Measurements from ENCODE around the gene TOP2A.
"Not testable (repeated sequence)": the region's sequence is repeated elsewhere in the genome, so short reads cannot be mapped to it uniquely, and the experiment has no call there.

TOP2A gene

DNA sequence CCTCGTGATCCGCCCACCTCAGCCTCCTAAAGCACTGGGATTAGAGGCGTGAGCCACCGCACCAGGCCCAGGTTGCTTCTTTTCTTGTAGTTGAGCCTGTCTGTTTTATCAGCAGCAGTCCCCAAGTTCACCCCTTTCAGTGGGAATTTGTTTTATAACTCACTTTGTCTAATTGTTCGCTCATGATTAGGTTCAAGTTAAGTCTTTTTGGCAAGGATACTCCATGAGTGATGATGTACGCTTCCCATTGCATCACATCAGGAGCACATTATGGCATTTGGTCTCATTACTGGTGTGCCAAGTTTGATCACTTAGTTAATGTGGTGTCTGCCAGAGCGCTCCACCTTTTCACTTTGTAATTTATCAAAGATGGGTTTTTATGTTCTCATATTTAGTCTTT, 38.7 kb downstream of the TOP2A start:
- DNase-seq (ENCODE audit: low read depth, low spot score): no peak

DNA sequence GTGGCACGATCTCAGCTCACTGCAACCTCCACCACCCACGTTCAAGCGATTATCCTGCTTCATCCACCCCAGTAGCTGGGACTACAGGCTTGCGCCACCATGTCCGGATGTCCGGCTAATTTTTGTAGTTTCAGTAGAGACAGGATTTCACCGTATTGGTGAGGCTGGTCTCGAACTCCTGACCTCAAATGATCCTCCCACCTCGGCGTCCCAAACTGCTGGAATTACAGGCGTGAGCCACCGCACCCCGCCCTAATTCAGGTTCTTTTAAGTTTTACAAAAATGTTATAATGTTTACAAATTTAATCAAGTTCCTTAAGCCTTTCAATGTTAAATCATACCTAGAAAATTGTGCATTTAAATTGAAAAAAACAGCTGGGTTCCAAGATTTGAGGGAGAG, 39.9 kb downstream of the TOP2A start:
- no peak for DNase-seq (ENCODE audit: low read depth, low spot score)

DNA sequence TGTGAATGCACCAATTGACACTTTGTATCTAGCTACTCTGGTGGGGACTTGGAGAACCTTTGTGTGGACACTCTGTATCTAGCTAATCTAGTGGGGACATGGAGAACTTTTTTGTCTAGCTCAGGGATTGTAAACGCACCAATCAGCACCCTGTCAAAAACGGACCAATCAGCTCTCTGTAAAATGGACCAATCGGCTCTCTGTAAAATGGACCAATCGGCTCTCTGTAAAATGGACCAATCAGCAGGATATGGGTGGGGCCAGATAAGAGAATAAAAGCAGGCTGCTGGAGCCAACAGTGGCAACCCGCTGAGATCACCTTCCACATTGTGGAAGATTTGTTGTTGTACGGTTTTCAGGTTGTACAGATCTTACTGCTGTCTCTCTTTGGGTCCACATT, 41.2 kb downstream of the TOP2A start:
- not testable (repeated sequence) for DNase-seq (ENCODE audit: low read depth, low spot score)

DNA sequence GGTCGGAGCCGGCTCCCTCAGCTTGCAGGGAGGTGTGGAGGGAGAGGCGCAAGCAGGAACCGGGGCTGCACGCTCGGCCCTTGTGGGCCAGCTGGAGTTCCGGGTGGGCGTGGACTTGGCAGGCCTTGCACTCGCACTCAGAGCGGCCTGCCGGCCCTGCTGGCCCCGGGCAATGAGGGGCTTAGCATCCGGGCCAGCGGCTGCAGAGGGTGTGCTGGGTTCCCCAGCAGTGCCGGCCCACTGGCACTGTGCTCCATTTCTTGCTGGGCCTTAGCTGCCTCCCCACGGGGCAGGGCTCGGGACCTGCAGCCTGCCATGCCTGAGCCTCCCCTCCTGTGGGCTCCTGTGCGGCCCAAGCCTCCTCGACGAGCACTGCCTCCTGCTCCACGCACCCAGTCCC, 41.9 kb downstream of the TOP2A start:
- DNase-seq (ENCODE audit: low read depth, low spot score): not testable (repeated sequence)

DNA sequence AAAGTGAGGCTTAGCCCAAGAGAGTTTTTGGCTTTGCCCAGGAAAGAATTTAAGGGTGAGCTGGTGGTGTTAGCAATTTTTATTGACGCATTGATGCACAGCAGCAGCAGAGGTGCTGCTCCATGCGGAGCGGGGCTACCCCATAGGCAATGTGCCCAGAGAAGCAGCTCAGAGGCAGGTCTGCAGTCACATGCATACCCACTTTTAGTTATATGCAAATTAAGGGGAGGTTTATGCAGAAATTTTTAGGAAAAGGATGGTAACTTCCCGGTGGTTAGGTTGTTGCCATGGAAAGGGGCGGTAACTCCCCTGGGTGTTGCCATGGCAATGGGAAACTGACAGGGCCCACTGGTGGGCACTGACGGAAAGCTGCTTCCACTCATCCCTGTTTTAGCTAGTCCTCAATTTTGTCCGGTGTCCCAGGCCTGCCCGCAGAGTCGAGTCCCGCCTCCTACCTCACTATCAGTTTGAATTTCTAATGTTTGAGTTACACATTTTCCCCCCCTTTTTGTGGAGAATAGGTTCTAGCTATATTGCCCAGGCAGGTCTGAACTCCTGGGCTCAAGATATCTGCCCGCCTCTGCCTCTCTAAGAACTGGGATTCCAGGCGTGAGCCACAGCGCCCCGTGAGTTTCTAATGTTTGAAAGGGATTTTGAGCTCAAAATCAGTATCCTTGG, 42.7 kb downstream of the TOP2A start:
- DNase-seq (ENCODE audit: low read depth, low spot score): no peak

DNA sequence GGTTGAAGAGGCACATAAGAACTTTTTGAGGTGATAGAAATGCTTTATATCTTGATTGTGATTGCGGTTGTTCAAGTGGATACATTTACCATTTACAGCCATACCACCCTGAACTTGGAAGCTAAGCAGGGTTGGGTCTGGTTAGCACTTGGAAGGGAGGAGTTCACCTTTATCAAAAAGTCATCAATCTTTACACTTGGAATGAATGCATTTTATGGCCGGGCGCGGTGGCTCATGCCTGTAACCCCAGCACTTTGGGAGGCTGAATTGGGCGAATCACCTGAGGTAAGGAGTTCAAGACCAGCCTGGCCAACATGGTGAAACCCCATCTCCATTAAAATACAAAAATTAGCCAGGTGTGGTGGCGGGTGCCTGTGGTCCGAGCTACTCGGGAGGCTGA, 43.7 kb downstream of the TOP2A start:
- no peak for DNase-seq (ENCODE audit: low read depth, low spot score)

DNA sequence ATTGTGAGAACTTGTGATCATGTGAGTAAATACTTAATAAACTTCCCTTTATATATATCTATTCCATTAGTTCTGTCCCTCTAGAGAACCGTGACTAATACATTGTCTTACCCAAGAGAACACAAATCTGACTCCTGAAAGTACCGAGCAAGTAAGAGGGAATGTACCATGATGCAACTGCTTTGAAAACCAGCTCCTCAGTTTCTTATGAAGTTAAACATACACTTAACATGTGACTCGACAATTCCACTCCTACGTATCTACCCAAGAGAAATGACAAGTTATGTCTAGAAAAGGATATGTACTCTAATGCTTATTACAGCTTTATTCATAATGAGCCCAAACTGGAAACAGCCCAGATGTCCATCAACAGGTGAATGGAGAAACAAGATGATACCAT, 44.4 kb downstream of the TOP2A start:
- DNase-seq (ENCODE audit: low read depth, low spot score): no peak

DNA sequence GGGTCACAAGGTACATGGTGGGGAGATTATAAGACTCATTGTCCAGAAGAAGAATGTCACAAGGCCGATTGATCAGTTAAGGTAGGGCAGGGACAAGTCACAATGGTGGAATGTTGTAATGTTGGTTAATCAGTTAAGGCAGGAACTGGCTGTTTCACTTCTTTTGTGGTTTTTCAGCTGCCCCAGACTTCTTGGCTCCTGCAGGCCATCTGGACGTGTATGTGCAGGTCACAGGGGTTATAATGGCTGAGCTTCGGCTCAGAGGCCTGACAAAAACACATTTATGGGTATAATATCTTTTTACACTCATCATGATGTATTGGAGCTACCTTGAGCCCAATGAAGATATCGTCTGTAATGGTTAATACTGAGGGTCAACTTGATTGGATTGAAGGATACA, 45.1 kb downstream of the TOP2A start:
- not testable (repeated sequence) for DNase-seq (ENCODE audit: low read depth, low spot score)

DNA sequence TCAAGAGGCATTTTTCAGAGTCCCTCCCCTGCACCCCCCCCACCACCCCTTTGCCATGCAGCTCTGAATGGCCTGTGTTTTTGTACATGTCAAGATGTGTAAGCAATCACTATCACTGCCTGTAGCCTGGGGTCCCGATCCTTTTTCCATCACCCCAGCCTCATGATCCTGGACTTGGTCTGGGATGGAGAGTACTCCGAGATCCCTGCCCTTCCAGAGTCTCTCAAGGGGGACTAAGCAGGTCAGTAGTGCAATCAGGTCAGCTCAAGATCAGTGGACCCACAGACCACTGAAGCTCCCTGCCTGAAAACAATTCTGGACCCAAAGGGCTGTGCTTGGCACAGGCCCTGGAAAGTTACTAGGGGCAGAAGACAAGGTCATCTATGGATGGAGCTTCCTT, 45.7 kb downstream of the TOP2A start:
- DNase-seq (ENCODE audit: low read depth, low spot score): no peak

DNA sequence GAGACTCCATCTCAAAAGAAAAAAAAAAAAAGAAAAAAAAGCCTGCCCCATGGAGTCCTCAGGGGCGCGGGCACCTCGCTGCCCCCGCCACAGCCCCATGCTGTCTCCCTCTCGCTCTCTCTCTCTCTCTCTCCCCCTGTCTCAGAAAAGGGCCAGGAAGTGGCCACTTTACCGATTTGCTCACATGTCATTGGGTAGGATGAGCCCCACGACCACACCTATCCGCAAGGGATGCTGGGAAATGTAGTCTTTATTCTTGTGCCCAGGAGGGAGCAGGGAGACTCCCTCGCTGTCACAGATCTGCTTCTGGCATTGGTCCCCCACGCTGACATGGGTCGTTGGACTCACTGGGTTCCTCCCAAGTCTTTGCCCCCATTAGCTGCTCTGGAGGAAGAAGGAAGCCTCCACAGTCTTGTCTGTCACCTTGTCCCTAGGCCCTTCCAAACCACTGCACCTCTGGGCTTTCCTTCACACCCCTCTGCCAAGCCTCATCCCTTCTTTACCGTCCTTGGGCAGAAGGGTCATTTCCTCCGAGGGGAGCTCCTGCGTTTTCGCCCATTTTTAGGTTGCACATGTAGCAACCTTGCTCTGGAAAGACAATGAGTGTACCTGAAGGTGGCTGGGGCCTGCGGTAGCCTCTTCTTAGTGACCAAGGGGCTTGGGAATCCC, 46.3 kb downstream of the TOP2A start:
- no peak for DNase-seq (ENCODE audit: low read depth, low spot score)

DNA sequence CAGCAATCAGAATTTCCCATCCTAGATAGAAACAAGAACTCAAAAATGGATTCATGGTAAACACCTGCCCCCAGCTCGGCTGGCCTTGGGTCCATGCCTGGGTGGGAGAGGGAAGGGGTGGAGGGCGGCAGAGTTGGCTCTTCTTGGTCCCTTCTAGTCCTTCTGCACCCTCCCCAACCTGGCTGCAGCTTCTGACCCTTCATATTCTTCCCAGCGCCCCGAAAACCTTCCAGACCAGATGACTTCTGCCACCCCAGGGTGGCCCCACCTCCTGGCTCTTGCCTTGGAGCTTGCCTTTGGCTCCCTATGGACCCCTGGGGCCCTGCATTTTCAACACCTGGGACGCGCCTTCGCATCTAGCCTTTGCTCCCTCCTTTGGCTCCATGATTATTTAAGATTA, 47.8 kb downstream of the TOP2A start:
- no peak for DNase-seq (ENCODE audit: low read depth, low spot score)

DNA sequence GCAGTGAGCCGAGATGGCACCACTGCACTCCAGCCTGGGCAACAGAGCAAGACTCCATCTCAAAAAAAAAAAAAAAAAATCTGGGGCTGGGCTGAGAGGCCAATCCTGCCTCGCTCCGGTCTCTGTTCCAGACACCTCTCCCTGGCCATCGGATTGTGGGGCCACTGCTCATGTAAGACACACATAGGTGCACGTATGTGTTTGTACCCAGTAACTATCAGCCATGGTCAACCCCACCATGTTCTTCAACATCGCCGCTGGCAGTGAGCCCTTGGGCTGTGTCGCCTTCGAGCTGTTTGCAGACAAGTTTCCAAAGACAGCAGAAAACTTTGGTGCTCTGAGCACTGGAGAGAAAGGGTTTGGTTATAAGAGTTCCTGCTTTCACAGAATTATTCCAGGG, 50.0 kb downstream of the TOP2A start:
- DNase-seq (ENCODE audit: low read depth, low spot score): not testable (repeated sequence)

DNA sequence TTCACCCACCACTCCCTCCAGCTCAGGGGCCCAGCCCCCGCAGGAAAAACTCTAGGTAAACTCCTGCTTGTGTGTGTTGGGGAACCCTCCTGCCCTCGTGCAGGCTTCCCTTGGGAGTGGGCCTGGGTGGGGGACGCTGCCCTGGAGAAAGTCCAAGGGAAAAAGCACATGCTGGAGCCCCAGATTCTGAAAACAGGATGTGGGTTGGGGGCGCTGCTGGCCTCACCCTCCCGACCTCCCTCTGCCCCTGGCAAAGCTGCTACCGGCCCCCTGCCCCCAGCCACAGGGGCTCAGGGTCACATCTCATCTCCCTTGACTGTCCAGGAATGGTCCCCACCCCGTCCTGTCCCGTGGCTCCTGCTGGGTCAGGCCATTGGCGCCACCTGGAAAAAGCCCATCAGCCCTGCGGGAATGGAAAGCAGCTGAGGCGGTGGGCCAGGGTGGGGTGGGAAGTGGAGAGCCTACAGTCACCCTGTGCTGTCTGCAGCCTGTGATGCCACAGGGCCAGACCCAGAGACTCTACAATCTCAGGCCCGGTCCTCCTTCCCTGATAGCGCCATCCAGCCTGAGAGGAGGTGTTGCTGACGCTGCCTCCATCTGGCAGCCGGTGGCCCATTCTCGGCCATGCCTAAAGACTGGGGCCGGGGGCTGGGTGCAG, 50.7 kb downstream of the TOP2A start:
- DNase-seq (ENCODE audit: low read depth, low spot score): no peak

DNA sequence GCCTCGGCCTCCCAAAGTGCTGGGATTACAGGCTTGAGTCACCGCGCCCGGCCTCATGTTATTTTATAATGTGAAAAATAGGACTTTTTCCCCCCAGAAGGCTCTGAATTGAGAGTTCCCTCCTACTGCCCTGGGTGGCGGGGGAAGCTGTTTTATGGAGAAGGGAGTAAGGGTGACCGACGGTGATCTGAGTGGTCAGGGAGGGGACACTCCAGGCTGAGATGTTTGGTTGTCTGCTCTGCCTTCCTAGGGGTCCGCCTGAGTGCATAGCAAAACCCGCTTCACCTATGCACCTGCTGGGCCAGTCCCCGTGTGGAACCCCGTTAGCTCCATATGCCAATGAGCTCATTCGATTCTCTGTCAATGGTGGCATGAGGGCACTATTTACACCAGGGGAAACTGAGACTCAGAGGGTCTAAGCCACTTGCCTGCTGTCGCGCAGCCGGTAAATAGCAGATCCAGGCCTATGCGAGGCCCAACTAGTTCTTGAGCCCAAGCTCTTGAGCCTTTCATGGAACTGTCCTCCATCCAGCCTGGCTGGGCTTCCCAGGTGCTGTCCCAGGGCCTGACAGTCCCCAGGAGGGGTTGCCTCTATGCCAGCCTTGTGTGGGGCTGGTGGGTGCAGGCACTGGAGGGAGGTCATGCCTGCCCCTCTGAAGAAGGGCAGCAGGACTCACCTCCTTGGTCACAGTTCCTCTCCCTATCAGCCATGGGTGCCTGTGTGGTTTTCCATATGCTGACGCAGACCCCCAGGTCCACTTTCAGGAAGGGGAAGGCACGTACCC, 51.4 kb downstream of the TOP2A start:
- no peak for DNase-seq (ENCODE audit: low read depth, low spot score)

DNA sequence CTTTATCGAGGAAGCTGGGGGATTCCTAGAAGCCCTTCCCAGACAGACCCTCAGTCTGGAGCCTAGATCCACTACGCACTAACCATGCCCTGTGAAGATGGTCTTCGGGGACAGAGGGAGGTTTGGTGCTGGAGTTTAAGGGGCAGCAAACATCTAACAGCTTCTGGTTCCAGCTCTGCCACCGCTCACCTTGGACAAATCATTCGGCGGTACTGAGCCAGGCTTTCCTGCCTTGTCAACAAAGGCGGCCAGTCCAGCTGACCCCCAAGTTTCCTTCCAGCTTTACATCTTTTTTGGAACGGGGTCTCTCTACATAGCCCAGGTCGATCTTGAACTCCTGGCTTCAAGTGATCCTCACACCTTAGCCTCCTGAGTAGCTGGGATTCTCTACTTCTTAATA, 52.8 kb downstream of the TOP2A start:
- no peak for DNase-seq (ENCODE audit: low read depth, low spot score)

DNA sequence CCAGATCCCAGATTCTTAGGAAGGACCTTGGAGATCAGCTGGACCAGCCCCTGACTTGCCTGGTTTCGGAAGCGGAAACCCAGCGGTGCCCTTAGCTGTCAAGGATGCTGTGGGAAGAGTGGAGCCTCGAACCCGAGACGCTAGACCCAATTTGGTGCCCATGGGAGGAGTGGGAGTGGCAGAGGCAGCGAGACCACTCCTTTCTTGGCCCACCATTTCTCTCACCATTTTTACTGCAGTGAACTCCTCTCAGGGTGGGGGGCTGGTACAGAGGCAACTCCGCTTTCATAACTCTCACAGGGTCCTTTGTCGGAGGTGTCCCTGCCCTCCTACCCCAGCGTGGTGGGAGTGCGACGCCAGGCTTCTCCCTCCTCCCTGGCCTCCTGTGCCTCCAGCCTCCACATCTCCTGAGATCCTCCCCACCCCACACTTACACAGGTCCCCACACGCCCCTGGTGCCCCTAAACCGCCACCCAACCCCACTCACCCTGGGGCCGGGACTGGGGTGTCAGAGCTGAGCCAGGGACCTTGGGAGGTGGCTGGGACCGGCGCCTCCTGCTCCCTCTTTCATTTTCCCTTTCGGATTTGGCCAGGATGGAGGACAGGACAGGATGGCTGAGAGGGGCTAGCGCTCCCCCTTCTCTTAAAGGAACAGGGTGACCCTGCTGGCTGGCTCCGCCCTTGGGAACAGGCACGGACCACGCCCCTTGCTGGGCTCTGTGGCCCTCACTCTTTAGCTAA, 53.4 kb downstream of the TOP2A start, which contains the start of gene GJD3:
GJD3 (minus strand) TSS at position 617 of the 741 bp plus-strand sequence. CDS start 922 bp downstream, outside the sequence.
- no peak for DNase-seq (ENCODE audit: low read depth, low spot score)

DNA sequence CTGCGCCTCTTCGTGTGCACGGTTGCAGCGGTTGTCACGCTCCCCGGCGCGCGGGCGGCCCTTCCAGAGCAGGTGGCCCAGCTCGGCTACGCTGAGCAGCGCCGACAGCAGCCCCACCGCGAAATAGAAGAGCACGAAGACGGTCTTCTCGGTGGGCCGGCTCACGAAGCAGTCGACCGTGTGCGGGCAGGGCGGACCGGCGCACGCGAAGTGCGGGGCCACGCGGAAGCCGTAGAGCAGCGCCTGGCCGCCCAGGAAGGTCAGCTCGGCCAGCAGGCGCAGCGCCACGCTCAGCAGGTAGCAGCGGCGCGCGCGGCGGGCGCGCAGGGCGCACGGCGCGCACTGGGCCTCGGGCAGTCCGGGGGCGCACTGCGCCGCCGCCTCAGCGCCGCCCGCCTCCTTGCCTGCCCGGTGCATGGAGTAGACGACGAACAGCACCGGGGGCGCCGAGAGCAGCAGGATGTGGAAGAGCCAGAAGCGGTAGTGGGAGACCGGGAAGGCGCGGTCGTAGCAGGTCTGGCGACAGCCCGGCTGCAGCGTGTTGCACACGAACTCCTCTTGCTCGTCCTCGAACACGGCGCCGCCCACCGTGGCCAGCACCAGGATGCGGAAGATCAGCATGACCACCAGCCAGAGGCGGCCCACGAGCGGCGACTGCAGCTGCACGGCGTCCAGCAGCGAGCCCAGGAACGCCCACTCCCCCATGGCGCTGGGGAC, 54.4 kb downstream of the TOP2A start:
- DNase-seq (ENCODE audit: low read depth, low spot score): peak; percentile 73

DNA sequence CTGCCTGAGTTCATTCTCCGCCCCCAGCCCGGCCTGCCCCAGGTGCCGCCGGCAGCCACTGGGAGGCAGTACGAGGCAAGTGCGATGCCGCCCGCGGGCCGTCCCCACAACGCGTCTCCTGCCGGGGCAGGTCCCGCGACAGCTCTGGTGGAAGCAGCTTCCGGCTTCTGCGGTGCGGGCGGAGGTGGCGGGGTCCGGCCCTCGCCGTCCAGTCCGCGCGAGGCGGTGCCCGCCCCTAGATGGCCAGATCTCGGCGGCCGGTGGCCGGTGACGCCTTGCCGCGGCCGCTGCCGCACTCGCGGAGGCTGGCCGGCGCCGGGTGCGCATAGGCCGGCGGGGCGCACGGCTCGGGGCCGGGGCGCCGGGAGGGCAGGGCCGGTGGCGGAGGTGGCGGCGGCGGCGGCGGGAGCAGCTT, 55.0 kb downstream of the TOP2A start:
- DNase-seq (ENCODE audit: low read depth, low spot score): peak; percentile 92

DNA sequence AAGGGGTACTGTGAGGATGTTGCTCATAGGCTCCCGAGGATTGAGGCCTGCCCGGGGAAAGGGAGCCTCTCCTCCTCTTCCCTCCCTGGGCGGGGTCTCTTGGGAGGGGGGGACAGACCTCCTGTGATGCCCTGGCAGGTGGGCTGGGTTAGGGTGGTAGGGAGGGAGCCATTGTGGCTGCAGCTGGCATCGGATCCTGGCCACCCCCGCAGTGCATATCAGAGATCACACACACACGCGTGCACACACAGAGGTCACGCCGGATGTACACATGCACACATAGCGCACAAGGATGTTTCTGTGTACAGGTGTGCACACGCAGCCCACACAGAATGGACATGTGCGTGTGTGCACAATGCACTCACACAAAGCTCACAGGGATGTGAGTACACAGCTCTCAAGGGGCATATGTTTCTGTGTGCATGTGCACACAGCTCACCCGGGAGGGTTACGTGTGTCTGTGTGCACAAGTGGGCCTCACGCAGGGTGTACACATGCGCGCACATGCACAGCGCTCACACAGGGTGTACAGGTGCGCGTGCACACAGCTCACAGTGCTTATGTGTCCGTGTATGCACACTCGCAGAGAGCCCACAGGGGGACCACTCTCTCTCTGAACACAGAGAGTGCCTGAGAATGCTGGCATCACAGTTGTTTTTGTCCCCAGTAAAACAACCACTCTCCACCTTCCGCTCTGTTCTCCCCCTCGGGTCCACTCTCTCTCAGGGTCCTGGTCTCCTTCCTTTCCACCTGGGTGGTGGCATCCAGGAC, 55.6 kb downstream of the TOP2A start:
- no peak for DNase-seq (ENCODE audit: low read depth, low spot score)
